ENCODE measurements around the gene KRT9.
"Not testable (repeated sequence)": the region's sequence is repeated elsewhere in the genome, so short reads cannot be mapped to it uniquely, and the experiment has no call there.

Gene KRT9

DNA sequence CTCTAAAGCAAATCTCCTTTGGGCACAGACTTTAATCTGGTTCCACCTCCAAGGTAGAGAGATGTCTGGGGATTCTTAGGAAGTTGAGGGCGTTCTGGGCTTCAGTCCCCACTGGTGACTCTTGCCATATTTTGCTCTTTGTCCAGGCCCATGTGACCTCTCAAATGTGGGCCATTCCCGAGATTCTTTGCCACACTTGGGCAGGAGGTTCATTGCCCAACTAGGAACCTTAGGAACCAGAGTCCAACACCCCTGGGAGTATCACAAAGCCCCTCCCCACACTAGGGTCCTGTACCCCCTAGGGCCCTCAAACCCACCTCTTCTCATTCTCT is 8.4 kb upstream of the KRT9 start:
- no peak for DNase-seq (ENCODE audit: low read depth in 1 of 2, low spot score in 1 of 2)

GRCh38 chr17:41579484-41580243 is 7.8 kb upstream of the KRT9 start:
- DNase-seq (ENCODE audit: low read depth in 1 of 2, low spot score in 1 of 2) = peak; percentile 12 to 30

- no peak for DNase-seq (ENCODE audit: low read depth in 1 of 2, low spot score in 1 of 2)
These were observed 7.1 kb upstream of the KRT9 start for GRCh38 chr17:41578971-41579370.

DNA sequence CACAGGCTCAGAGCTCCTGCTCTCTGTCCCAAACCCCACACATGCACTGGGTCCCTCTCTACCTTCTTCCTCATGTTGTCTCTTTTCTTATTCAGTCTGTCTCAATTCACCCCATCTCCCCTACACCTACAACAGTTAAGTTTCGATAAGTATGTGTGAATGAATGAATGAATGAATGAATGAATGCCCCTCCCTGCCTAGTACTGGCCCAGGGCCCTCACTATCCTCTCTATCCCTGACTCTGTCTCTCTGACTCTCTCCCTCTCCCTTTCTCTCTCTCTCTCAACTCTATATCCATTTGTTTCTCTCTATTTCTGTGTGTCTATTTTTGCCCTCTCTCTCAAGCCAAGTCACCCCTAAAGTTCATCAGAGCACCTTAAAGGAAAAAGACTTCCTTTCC is 6.7 kb upstream of the KRT9 start:
- DNase-seq (ENCODE audit: low read depth in 1 of 2, low spot score in 1 of 2) = no peak

DNA sequence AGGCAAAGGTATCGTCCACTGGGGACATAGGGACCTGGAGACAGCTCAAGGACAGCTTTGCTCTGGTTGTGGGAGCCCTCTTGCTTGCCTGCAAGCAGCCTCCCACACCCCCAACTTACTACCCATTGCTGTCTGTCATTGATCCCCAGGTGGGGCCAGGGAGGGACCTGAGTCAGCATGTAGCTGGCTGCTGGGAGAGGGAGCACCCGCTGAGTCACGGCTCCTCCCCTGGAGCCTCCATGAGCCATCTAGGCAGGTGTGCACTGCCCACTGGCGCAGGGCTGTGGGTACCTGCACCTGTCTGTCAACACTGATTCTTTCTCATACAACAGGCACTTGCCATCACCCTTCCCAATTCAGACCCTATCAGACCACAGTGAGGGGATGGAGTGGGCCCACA is 4.9 kb upstream of the KRT9 start:
- not testable (repeated sequence) for DNase-seq (ENCODE audit: low read depth in 1 of 2, low spot score in 1 of 2)

- DNase-seq (ENCODE audit: low read depth in 1 of 2, low spot score in 1 of 2) = no peak
These were observed 3.5 kb upstream of the KRT9 start for GRCh38 chr17:41575336-41575735.

- no peak for DNase-seq (ENCODE audit: low read depth in 1 of 2, low spot score in 1 of 2)
These were observed 4.5 kb downstream of the KRT9 start for GRCh38 chr17:41567317-41567716.

- no peak for DNase-seq (ENCODE audit: low read depth in 1 of 2, low spot score in 1 of 2)
These were observed 6.5 kb downstream of the KRT9 start for GRCh38 chr17:41565338-41565737.

DNA sequence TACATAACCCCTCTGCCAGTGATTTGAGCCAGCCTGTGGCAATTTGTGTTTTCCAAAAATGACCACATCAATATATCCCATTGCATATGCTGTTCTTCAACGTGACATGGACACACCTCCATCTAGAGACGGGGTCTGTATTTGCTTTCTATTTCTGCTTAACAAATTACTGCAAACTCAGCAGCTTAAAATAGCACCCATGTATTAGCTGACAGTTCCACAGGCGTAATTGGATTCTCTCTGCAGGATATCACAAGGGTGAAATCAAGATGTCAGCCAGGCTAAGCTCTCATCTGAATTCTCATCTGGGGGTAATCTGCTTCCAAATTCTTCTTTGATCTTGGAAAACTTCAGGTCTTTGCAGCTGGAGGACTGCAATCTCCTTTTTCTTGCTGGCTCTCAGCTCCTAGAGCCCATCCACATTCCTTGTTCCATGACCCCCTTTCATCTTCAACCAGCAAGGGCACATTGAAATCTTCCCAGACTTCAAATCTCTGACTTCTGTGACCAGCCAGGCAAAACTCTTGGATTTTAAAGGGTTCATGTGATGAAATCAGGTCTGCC is 8.2 kb downstream of the KRT9 start:
- no peak for DNase-seq (ENCODE audit: low read depth in 1 of 2, low spot score in 1 of 2)

DNA sequence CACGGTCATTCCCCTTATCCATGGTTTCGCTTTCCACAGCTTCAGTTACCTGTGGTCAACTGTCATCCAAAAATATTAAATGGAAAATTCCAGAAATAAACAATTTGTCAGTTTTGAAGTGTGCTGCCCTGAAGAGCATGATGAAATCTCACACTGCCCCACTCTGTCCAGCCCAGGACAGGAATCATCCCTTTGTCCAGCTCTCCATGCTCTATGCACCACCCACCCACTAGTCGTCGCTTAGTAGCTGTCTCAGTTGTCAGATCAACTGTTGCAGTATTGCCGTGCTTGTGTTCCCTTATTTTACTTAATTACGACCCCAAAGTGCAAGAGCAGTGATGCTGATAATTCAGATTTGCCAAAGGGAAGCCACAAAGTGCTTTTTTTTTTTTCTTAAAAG is 10.3 kb downstream of the KRT9 start:
- no peak for DNase-seq (ENCODE audit: low read depth in 1 of 2, low spot score in 1 of 2)

DNA sequence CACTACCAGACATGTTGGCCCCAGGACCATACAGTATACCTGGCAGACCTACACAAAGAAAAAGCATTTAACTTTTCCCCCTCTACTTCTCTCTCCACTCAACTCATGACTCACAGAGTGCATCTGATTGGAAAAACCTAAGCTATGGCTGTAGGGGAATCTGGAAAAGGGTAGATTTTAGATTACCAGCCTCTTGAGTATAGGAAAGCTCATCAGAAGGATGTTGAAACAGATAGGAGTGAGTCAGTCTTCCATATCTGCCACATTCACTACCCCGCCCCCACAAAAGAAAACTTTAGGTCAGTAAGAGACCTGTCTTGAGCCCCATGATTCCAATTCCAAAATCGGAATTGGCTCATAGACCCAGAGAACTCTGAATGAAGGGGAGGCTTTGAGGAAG is 12.3 kb downstream of the KRT9 start:
- DNase-seq (ENCODE audit: low read depth in 1 of 2, low spot score in 1 of 2) = no peak

DNA sequence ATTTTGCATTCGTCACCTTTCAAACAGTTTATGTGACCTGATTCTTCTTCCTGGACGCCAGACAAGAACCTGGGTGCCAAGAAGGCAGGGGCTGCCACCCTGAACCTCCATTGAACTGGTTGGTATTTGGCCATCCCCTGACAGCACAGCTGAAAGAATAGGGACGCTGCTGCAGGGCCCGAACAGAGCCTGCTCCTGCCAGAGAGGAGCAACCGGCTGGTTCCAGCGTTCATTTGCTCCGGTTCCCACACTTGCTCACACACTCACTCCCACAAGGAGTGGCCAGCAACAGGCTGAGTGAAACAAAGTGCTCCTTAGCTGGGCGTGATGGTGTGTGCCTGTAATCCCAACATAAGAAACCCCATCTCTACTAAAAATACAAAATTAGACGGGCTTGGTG is 14.9 kb downstream of the KRT9 start:
- no peak for DNase-seq (ENCODE audit: low read depth in 1 of 2, low spot score in 1 of 2)

- no peak for DNase-seq (ENCODE audit: low read depth in 1 of 2, low spot score in 1 of 2)
These were observed 15.6 kb downstream of the KRT9 start for GRCh38 chr17:41556306-41556705.

DNA sequence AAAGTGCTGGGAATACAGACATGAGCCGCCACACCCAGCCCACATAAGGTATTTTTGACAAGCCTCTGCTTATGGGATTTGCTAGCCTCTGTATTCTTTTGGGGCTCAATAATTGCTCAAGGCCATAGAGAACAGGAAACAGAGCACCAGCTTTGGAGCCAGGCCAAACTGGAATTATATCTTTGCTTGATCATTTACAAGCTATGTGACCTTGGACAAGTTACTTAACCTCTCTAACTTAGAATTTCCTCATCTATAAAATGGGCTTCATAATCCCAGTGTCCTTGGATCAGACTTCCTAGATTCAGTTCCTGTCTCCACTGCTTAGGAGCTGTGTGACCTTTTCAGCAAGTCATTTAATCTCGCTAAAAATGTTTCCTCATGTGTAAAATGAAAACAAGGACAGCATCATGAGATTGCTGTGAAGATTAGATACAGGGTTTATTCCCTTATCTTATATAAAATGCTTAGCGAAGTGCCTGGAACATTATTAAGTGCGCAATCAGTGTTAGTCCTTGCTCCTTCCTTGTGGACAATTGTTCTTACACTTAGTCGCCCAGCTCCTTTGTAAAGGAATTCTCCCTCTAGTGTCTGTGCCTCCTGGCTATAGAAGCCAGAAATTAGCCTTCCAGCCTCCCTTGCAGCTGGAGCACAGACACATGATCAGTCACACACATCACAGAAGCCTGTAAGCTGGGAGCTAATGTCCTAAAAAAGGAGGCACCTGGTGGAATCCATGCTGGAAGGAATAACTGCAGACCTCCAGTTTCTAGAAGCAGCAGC is 16.6 kb downstream of the KRT9 start:
- no peak for DNase-seq (ENCODE audit: low read depth in 1 of 2, low spot score in 1 of 2)

- DNase-seq (ENCODE audit: low read depth in 1 of 2, low spot score in 1 of 2) = no peak
These were observed 17.7 kb downstream of the KRT9 start for GRCh38 chr17:41553987-41554680.

GRCh38 chr17:41553176-41553575 is 18.7 kb downstream of the KRT9 start:
- no peak for DNase-seq (ENCODE audit: low read depth in 1 of 2, low spot score in 1 of 2)

GRCh38 chr17:41552455-41552854 is 19.4 kb downstream of the KRT9 start:
- no peak for DNase-seq (ENCODE audit: low read depth in 1 of 2, low spot score in 1 of 2)

GRCh38 chr17:41551365-41551764 is 20.5 kb downstream of the KRT9 start:
- no peak for DNase-seq (ENCODE audit: low read depth in 1 of 2, low spot score in 1 of 2)

DNA sequence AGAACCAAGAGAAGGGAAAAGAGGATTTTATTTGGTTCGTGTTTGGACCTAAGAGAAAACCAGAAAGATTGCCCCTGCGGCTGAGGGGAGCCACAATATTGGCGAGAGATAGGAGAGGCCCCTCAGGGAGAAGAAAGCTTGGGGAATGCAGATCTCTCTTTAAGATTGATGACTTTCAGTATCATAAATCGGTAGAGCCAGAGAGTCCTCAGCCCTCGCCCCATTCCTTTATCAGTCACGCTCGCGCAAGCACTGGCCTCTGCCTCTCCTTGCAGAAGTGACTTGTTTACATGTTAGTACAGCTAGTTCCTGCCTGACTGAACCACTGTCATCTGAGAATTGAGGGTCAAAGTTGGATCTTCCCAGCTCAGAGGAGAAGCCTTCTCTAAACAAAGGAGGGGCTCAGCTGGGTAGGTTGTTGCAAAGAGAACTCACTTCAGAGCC is 22.2 kb downstream of the KRT9 start:
- no peak for DNase-seq (ENCODE audit: low read depth in 1 of 2, low spot score in 1 of 2)

DNA sequence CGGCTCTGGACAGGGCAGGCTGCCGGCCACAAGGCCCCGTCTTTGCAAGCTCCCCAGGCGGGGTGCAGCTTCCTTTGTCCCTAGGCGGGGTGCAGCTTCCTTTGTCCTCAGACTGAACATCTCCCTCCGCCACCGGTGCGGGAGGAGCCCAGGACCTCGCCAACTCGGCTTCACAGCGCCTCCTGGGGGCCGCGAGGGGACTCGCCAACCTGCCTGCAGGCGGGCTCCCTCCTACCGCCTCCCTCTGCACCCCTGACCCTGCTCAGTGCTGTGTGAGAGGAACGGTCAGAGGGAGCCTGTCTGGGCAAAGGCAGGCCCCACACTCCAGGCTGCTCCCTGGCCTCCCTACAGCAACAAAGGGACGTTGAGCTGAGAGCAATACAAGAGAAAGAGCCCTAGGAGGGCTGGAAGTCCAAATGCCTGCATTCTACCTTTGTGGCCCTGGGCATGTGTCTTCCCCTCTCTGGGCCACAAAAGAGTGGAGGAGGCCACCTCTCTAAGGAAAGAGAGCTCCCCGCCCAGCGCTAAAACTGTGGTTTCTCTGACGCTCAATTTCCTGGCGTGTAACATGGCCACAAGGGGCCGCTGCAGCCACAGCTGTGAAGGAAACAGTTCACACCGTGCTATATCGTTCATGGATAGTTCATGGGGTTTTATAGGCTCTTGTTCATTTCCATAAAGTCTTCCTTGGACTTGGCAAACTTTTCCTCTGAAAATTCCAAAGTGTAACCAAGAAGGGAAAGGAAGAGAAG is 22.8 kb downstream of the KRT9 start:
- peak; percentile 61 to 71 for DNase-seq (ENCODE audit: low read depth in 1 of 2, low spot score in 1 of 2)
